GM12891 (cell line): ENCODE measurements around the gene OR1S2. TPM values are rescaled to one million over a fixed set of nuclear protein-coding genes. Genes with fewer than 3 reads are reported as not detected.
"Not testable (repeated sequence)": the region's sequence is repeated elsewhere in the genome, so short reads cannot be mapped to it uniquely, and the experiment has no call there.

Source experiments
- DNase-seq: peaks from one replicate; pipeline ENCODE4 v3.0.0; 2011; ENCODE audit warnings: low spot score; ENCODE audit not compliant: insufficient read length
- FAIRE-seq: peaks from 2 replicates; lab custom pipeline; 2011; peaks lifted over from hg19 to GRCh38; lab: Jason Lieb, UNC
- PAX5 ChIP-seq: IDR thresholded peaks from 2 replicates; pipeline ENCODE4 v1.6.1; 2011; ENCODE audit warnings: low read length, moderate library complexity, mild to moderate bottlenecking; ENCODE audit not compliant: insufficient read depth, severe bottlenecking
- POLR2A ChIP-seq: IDR thresholded peaks from 2 replicates; pipeline ENCODE4 v1.6.1; 2011; ENCODE audit warnings: low read depth, low read length, control low read depth
- POLR2AphosphoS5 ChIP-seq: IDR thresholded peaks from 2 replicates; pipeline ENCODE4 v1.6.1; 2011; ENCODE audit warnings: low read depth, low read length, control low read depth
- POU2F2 ChIP-seq: IDR thresholded peaks from 2 replicates; pipeline ENCODE4 v1.6.1; 2011; ENCODE audit warnings: low read depth, mild to moderate bottlenecking, control low read depth, low read length, moderate library complexity
- SPI1 ChIP-seq: IDR thresholded peaks from 2 replicates; pipeline ENCODE4 v1.6.1; 2011; ENCODE audit warnings: low read depth, low read length, control low read depth
- TAF1 ChIP-seq: IDR thresholded peaks from 2 replicates; pipeline ENCODE4 v1.6.1; 2011; ENCODE audit warnings: low read depth, low read length, control low read depth
- polyA plus RNA-seq: library from polyadenylated mRNA; unstranded; fragments of >200 nt; gene quantifications from one replicate; pipeline ENCODE4 v1.2.1, GENCODE V29; 2012; ENCODE audit warnings: low read depth, missing spikeins, inconsistent platforms; ENCODE audit not compliant: missing spikeins

The OR1S2 gene, protein sequence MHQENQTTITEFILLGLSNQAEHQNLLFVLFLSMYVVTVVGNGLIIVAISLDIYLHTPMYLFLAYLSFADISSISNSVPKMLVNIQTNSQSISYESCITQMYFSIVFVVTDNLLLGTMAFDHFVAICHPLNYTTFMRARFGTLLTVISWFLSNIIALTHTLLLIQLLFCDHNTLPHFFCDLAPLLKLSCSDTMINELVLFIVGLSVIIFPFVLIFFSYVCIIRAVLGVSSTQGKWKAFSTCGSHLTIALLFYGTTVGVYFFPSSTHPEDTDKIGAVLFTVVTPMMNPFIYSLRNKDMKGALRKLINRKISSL
- polyA plus RNA-seq: not detected

DNA sequence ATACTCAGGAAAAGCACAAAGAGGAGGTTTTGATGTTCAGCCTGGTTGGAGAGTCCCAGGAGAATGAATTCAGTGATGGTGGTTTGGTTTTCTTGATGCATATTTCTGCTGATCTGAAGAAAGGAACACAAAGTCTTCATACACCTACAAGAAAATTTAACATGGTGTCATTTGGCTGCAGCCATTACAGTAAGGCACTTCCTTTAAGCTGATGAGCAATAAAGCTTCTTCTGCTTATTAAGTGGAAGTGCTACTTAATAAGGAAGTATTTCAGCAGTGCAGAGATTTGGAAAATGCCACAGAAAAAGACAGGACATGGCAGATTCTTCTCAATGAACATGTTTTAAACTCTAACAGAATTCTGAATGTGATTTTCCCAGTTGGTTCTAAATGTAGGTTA, at the start of gene OR1S2:
Gene OR1S2 (minus strand): TSS at position 101 of the 400 bp plus-strand sequence. CDS start 0 bp downstream, at position 101.
- TF ChIP-seq POLR2AphosphoS5 (no peak), TAF1 (no peak), PAX5 (no peak), POU2F2 (no peak), POLR2A (no peak), SPI1 (no peak)
- FAIRE-seq (no peak), DNase-seq (no peak)

DNA sequence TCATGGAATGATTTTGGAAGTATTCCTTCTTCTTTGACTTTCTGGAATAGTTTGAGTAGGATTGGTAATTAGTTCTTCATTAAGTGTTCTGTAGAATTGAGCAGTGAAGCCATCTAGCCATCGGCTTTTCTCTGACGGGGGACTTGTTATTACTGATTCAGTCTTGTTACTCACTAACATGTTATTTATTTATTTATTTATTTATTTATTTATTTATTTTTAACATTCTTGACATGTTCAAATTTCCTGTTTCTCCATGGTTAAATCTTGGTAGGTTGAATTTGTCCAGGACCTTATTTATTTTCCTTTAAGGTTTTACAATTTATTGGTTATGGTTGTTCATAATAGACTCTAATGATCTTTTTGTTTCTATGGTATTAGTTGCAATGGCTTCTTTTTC, 40.0 kb upstream of the OR1S2 start:
- TF ChIP-seq TAF1 (no peak), PAX5 (no peak), SPI1 (no peak), POLR2A (no peak), POU2F2 (no peak), POLR2AphosphoS5 (no peak)
- DNase-seq: no peak
- FAIRE-seq: no peak

DNA sequence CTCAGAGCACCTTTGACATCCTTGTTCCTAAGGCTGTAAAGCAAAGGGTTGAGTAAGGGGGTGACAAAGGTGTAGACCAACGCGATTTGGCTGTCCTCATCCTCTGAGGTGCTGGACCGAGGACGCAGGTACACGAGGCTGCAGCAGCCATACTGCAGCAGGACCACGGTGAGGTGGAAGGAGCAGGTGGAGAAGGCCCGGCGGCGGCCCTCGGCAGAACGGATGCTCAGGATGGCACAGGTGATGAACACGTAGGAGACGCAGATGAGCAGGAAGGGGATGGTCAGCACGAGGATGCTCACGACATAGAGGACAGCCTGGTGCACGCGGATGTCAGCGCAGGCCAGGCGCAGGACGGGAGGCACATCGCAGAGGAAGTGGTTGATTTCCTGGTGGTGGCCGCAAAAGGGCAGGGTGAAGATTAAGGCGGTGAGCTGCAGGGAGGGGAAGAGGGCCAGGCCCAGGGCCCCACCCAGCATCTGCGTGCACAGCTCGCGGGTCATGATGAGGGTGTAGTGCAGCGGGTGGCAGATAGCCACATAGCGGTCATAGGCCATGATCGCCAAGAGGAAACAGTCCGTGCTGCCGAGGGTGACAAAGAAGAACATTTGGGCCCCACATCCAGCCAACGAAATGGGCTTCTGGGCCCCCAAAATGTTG, 24.1 kb upstream of the OR1S2 start:
- no peak for FAIRE-seq
- TF ChIP-seq POU2F2 (no peak), POLR2A (no peak), SPI1 (no peak), POLR2AphosphoS5 (no peak), TAF1 (no peak)

DNA sequence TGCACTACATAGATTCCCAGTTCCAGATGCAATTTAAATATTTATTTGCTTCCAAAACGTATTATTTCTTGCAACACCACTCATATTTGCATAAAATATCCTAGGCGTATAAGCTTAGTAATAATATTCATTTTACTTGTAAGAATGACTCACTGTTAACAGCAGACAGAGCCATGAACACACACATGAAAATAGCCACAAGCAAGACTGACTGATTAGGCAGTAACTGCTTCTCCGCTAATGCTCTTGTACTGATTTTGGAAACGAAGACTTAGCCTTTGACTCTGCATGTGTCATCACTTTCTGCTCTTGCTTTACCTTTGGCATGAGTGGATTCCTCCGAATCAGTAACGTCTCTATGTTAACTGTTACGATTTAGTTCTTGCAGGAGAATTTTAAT, 18.8 kb upstream of the OR1S2 start:
- DNase-seq: no peak
- TF ChIP-seq SPI1 (no peak), TAF1 (no peak), POLR2AphosphoS5 (no peak), PAX5 (no peak), POU2F2 (no peak), POLR2A (no peak)
- no peak for FAIRE-seq

More for the DNA sequence above, 24.1 kb upstream of the OR1S2 start:
- no peak for DNase-seq

DNA sequence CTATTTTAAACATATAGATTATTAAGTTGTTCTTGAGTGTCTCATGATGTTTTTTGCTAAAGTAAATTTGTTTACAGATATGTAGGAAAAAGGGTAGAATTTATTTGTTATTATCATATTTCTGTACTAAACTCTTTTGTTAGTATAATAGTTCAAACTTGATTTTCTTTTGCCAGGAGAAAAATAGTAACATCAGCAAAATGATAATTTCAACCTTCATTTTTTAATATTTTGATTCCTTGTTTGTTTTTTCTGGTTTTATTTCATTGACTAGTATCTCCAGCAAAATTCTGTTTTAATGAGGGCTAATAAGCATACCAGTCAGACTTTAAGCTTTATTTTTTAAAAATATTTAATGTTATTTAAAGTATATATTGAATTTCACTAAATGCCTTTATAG, 12.5 kb upstream of the OR1S2 start:
- no peak for TF ChIP-seq TAF1
- no peak for TF ChIP-seq POU2F2
- TF ChIP-seq POLR2A: no peak
- TF ChIP-seq PAX5: no peak
- no peak for TF ChIP-seq SPI1
- no peak for TF ChIP-seq POLR2AphosphoS5
- FAIRE-seq: no peak
- no peak for DNase-seq

DNA sequence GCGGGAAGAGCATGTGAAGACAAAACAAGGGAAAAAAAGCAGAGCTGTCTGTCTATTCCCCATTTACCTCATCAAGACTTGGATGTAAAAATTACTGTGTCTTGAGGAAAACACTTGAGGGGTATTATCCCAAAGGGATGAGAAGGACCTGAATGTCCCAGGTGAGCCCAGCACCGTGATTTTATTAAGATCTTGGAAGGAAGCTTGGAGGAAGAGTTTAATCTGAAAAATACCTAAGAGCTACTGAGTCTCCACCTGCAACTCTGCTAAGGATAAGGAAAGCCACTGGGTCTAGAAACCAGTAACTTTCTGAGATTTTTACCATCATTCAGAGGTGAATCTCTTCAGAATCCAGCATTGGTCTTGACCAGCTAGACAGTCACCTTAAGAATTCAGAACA, 8.5 kb upstream of the OR1S2 start, which contains the start of gene OR1S1:
Gene OR1S1 (plus strand): TSS at position 301 of the 400 bp plus-strand sequence.
- not testable (repeated sequence) for DNase-seq, FAIRE-seq

DNA sequence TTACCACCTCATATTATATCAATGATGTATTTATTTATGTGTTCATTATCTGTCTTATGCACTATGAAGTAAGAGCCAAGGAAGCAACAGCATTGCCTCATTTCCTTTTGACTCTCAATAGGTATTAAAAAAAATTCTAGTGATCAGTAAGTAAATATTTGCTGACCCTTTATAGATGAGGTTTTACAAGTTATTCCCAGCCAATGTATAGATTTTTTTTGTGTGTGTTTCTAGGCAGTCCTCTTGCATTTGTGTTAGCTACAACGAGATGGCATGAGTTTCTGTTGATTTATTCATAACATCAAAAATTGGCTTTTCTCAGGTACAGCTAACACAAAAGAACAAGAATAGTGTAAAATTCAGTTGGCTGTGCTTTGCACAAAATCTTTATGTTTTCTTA, 4.7 kb downstream of the OR1S2 start:
- TF ChIP-seq TAF1: no peak
- no peak for TF ChIP-seq POLR2A
- TF ChIP-seq POU2F2: no peak
- TF ChIP-seq SPI1: no peak
- TF ChIP-seq POLR2AphosphoS5: no peak
- TF ChIP-seq PAX5: no peak
- DNase-seq (no peak), FAIRE-seq (no peak)

DNA sequence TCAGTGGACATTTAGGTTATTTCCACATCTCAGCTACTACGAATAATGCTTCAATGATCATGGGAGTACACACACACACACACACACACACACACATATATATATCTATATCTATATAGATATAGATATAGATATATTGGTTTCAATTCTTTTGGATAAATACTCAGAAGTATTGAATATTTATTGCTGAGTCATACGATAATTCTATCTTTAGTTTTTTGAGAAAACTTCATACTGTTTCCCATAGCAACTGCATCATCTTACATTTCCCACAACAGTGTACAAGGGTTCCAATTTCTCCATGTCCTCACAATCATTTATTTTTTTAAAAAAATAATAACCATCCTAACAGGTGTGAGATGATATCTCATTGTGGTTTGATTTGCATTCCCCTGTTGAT, 8.0 kb downstream of the OR1S2 start:
- TF ChIP-seq POU2F2: no peak
- no peak for TF ChIP-seq POLR2AphosphoS5
- TF ChIP-seq POLR2A: no peak
- TF ChIP-seq PAX5: no peak
- TF ChIP-seq TAF1: no peak
- no peak for TF ChIP-seq SPI1
- no peak for FAIRE-seq
- DNase-seq: no peak

DNA sequence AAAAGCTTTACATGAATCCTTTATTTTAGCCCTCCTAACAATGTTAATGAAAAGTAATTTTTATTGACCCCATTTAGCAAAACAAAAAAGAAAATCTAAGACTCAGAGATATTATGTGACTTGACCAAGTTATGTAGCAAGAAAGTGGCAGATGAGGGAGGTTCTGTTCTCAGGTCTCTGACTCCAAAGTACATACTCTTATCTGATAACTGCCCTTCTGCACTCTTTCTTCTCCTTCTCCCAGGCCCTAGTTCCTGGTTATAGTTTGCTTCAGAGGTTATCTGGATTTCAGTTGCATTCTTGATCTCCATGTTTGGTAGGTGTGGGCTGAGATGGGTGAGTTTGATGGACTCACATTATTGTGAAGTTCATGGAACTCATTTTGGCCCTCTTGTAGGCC, 10.6 kb downstream of the OR1S2 start:
- no peak for DNase-seq
- FAIRE-seq: no peak
- TF ChIP-seq SPI1: no peak
- no peak for TF ChIP-seq PAX5
- no peak for TF ChIP-seq TAF1
- no peak for TF ChIP-seq POU2F2
- TF ChIP-seq POLR2A: no peak
- TF ChIP-seq POLR2AphosphoS5: no peak

DNA sequence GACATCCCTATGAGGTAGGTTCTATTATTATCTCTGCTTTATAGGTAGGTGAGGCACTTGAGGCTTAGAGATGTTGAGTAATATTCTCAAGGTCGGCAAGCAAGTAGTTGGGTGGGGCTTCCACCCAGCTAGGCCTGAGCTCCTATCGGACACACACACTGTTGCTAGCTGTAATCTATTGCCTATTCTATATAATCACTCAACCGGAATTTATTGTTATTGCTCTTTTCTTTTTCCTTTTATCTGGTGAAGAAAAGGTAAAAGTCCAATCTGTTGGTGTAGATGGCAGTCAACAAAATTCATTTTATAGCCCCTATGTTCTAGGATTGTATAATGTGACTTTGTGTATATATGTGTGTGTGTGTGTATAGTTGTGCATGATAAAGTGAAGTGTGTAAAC, 11.7 kb downstream of the OR1S2 start:
- DNase-seq (no peak), FAIRE-seq (no peak)
- no peak for TF ChIP-seq POLR2A
- no peak for TF ChIP-seq SPI1
- no peak for TF ChIP-seq POU2F2
- TF ChIP-seq POLR2AphosphoS5: no peak
- TF ChIP-seq TAF1: no peak
- TF ChIP-seq PAX5: no peak
